Measurements from ENCODE around the gene GPR183. TPM values are rescaled to one million over a fixed set of nuclear protein-coding genes. Genes with fewer than 3 reads are reported as not detected.

The GPR183 gene
- total and polyA plus RNA-seq, 12 donors: 0.94 to 15.0 (median 8.3) TPM

GRCh38 chr13:99355267-99356011 is 48.2 kb upstream of the GPR183 start:
- Histone ChIP-seq H3K4me3 (no peak overlapping the region), H3K4me1 (replicated peaks in 1 of 2) (peaks cover 23 to 40% of the 10 kb centered on the region in 2 donors), H3K36me3 (replicated peaks in 1 of 2) (no peaks in the 10 kb centered on the region), H3K9me3 (replicated peaks in 1 of 3) (no peaks in the 10 kb centered on the region), H3K27me3 (no peaks in the 10 kb centered on the region), H3K27ac (peak overlapping the region; percentile 35 to 89 (median 82))
- WGBS, 4 donors: 87 to 89% (median 89%) methylated on average over 15 to 18 of the region's 18 CpGs
- intact Hi-C loops (cut with DNase I): no loop called here
- TF ChIP-seq POLR2A (IDR thresholded peaks at IDR 0.05): no peak
- no peak for TF ChIP-seq CTCF (IDR thresholded peaks at IDR 0.05)
- no peak for DNase-seq

GRCh38 chr13:99354371-99354951 is 47.3 kb upstream of the GPR183 start:
- no peaks in the 10 kb centered on the region for H3K27me3 ChIP-seq
- no peak overlapping the region for H3K4me3 ChIP-seq
- no peaks in the 10 kb centered on the region for H3K9me3 ChIP-seq (replicated peaks in 1 of 3)
- H3K4me1 ChIP-seq (replicated peaks in 1 of 2): peaks cover 23 to 40% of the 10 kb centered on the region in 2 donors
- H3K36me3 ChIP-seq (replicated peaks in 1 of 2): no peaks in the 10 kb centered on the region
- no peak for DNase-seq
- 76 to 84% (median 80%) methylated on average over 8 of the region's 8 CpGs for WGBS, 4 donors
- intact Hi-C loops (cut with DNase I): no loop called here
- no peak for TF ChIP-seq POLR2A (IDR thresholded peaks at IDR 0.05)
- no peak for TF ChIP-seq CTCF (IDR thresholded peaks at IDR 0.05)
- H3K27ac ChIP-seq: peak overlapping the region in 1 of 5 donors; percentile 5

- no peak for DNase-seq
- WGBS, 4 donors: 89 to 98% (median 92%) methylated on average over 6 to 8 of the region's 8 CpGs
- intact Hi-C loops (cut with DNase I): no loop called here
- Histone ChIP-seq H3K4me3 (no peak overlapping the region), H3K36me3 (replicated peaks in 1 of 2) (no peaks in the 10 kb centered on the region), H3K4me1 (replicated peaks in 1 of 2) (peaks cover 23 to 40% of the 10 kb centered on the region in 2 donors), H3K27ac (no peak overlapping the region), H3K9me3 (replicated peaks in 1 of 3) (no peaks in the 10 kb centered on the region), H3K27me3 (no peaks in the 10 kb centered on the region)
- TF ChIP-seq POLR2A (IDR thresholded peaks at IDR 0.05): no peak
Measured at GRCh38 chr13:99353836-99354235, 46.6 kb upstream of the GPR183 start.

GRCh38 chr13:99353246-99353600 is 46.0 kb upstream of the GPR183 start:
- no peak for DNase-seq
- H3K4me3 ChIP-seq: no peak overlapping the region
- no peaks in the 10 kb centered on the region for H3K9me3 ChIP-seq (replicated peaks in 1 of 3)
- 48 to 76% (median 63%) methylated on average over 2 of the region's 2 CpGs for WGBS, 4 donors
- H3K4me1 ChIP-seq (replicated peaks in 1 of 2): peaks cover 23 to 40% of the 10 kb centered on the region in 2 donors
- TF ChIP-seq POLR2A (IDR thresholded peaks at IDR 0.05): no peak
- no peak for TF ChIP-seq CTCF (IDR thresholded peaks at IDR 0.05)
- intact Hi-C loops (cut with DNase I): no loop called here
- no peaks in the 10 kb centered on the region for H3K36me3 ChIP-seq (replicated peaks in 1 of 2)
- H3K27ac ChIP-seq: no peak overlapping the region
- no peaks in the 10 kb centered on the region for H3K27me3 ChIP-seq

Data from adrenal gland (tissue), 12 donors.